SKM-1 treated with dmso at 0.1 percent for 144 hours (cell line): ENCODE results near the gene SDHAF2.
"Not testable (repeated sequence)": the region's sequence is repeated elsewhere in the genome, so short reads cannot be mapped to it uniquely, and the experiment has no call there.

ENCODE experiments used
- DNase-seq: peaks from one replicate; lab custom pipeline; 2025; ENCODE audit not compliant: unreplicated experiment; lab: John Stamatoyannopoulos, UW

The SDHAF2 gene

DNA sequence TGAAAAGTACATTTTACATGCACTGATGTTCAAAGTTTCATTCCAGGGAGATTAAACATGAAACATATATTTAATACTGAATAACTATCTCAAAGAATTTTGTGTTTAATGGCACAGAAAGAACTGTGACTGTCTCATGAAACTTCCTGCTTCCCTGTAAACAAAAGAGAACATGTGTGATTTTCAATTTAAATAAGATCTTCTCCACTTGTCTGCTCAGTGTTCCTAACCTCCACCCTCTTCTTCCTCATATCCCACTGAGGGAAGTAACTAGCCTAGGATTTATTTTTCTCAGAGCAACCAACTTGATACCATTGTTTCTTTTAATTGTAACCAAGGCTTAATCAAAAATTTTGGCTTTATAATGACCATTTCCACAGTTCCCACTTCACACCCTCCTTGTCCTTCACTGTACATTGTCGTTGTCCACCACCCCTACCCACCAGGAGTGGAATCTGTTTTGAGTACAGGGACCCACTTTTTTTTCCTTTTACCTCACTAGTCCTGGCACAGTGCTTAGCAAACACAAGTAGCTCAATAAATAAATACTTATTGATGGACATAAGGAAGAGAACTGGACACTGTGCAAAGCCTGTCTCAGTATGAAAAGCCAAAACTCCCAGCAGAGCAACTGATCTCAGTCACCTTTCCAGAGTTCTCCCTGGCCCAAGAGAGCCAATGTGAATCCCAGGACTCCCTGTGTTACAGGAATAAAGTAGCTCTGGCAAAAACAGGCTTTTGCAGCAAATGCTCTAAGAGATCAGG is 4.4 kb upstream of the SDHAF2 start:
- DNase-seq: no peak

DNA sequence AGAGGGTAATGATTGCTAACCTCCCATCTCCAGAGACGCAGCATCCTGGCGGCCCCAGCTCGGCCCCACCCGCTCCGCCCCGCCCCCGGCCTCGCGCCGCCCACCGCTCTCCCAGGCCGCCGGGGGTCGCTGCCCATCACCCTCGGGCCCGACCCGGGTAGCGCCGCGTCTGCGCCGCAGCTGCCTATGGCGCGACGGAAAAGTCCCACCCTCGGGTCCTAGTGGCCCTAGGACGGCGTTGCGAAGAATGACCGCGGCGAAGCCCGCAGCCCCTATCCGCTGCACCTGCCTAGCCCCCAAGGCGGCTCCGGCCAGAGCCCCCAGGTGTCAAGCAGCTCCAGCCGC is 606 bp upstream of the SDHAF2 start:
- DNase-seq: peak; percentile 54

DNA sequence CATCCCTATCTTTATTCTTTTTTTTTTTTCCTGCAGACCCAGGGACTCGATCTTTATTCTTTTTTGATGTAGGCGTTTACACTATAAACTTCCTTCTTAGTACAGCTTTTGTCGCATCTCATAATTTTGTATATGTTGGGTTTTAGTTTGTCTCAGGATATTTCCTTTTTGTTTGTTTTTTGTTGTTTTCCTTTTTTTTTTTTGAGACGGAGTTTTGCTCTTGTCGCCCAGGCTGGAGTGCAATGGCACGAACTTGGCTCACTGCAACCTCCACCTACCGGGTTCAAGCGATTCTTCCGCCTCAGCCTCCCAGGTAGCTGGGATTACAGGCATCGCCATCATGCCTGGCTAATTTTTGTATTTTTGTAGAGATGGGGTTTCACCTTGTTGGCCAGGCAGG is 915 bp downstream of the SDHAF2 start:
- not testable (repeated sequence) for DNase-seq

DNA sequence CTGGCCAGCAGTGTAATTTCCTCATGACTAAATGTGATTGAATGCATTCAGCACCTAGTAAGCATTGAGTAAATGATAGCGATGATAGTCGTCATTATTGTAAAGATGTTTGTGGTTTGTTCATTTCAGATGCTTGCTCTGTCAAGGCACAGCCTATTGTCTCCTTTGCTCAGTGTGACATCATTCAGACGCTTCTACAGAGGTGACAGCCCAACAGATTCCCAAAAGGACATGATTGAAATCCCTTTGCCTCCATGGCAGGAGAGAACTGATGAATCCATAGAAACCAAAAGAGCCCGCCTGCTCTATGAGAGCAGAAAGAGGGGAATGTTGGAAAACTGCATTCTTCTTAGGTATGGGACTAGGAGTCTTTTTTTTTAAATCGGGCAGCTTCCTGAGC is 7.6 kb downstream of the SDHAF2 start:
- no peak for DNase-seq

DNA sequence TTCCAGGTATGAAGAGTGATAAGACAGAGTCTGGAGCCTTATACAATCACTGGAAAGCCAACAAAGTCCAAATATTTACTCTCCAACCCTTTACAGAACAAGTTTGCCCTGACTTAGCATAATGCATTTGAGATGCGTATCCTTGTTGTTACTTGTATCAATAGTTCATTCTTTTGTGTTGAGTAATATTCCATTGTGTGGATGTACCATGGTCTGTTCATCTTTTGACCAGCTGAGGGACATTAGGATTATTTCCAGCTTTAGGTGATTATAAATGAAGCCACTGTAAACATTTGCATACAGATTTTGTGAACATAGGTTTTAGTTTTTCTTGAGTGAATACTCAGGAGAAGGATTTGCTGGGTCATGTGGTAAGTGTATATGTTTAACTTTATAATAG is 9.7 kb downstream of the SDHAF2 start:
- no peak for DNase-seq

DNA sequence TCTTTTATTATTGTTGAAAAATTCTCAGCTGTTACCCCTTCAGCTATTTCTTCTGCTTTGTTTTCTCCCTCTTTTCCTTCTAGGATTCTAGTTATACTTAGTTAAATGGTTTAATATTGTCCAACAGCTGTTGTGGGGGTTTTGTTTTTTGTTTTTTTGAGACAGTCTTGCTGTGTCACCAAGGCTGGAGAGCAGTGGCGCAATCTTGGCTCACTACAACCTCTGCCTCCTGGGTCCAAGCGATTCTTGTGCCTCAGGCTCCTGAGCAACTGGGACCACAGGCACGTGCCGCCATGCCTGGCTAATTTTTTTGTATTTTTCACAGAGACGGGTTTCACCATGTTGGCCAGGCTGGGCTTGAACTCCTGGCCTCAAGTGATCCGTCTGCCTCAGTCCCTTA is 12.7 kb downstream of the SDHAF2 start:
- DNase-seq: no peak

DNA sequence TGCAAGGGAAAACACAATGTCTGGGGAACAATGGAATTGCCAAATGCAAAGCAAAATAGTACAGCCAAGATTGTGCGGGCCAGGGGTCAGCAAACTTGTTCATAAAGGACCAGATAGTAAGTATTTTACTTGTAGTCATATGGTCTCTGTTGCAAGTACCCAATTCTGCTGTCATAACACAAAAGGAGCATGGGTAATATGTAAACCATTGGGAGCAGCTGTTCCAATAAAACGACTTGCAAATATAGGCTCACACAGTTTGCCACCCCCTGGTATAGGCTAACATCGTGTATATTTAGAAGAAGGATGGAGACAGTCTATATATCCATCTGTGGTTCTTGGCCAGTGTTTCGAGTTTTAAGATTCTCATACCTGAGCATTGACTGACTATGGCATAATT is 15.6 kb downstream of the SDHAF2 start:
- no peak for DNase-seq

DNA sequence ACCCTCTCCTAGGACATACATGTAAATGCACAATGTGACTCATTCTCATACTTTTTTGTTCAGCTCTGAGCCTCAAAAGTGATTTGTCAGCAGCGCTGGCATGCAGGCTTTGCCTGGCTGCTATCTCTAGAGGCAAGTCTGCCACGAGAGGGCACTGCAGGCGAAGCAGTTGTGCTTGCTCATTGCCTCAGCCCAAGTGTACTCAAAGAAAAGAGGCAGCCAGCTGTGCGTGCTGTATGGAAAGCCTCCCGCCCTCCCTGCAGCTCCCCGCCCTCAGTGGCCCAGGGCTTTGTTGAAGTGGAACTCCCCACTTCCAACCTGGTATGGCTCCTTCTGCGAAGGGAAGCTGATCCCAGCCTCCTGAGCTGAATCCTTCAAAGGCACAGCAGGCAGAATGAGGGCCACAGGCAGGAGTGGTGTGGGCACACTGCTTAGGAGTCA is 16.3 kb downstream of the SDHAF2 start:
- DNase-seq: peak; percentile 49

DNA sequence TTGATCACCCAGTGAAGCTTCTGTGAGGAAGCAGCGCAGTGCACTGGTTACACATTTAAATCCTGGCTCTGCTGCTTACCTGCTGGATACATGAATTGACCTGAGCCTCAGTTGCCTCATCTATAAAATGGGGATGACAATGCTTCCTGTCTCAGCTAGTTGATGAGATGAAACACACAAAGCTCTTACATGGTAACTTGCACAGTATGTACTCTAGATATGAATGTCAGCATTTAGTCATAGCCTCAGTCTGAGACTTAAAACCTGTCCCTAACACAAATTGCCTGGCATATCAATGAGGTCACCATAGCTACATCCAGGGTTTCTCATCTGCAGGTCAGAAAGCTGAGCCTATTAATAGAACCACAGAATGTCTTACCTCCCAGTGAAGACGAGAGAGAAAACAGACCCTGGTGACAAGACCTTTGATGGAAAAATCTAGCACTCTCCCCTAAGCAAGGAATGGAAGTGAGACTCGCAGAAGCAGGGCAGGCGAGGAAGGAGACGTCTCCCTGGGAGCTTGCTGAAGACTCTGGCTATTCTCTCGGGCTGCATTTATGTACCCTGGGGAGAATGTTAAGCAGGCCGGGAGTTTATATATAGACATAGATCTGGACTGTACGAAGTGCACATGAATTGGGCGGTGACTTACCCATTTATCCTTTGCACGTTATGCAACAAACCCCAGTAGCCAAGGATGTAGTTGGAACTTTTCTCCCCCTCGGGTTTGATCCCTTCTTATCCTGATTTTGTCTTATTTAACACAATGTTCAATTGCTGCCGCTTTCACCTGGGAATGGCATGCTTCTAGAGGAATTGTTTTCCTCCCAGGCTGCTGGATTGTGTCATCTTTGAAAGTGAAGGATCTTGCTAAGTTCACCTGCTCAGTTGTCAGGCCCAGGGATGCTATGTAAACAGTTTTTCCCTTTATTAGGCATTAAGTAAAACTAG is 18.0 kb downstream of the SDHAF2 start:
- DNase-seq: no peak

DNA sequence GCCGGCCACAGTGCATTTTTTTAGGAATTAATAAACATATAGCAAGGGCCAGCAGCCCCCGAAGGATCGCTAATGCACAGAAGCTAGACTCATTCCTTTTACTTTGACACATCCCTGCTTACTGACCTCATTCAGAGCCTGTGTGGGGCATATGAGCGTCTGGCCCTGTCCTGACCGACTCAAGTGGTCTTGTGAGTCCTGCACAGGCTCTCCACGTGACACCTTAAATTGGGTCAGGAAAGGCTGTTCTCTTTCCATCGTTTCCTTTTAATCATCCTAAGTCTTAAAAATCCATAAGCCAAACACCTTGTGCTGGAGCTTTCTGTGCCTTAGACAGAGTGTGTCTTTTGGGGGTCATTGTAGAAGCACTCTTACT is 18.6 kb downstream of the SDHAF2 start:
- no peak for DNase-seq

DNA sequence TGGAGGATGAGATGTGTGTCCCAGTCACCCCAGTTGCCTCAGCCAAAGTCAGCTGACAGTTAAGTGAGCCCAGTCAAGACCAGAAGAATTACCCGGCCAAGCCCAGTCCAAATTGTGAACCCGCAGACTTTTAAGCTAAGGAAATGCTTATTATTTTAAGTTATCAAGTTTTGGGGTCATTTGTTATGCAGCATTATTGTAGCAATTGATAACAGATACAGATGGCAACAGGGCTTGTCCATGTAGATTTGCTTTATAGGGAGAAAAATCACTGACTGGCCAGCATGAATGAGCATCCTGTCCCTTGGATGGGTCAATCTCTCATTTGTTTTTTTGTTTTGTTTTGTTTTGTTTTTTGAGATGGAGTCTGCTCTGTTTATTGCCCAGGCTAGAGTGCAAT is 22.9 kb downstream of the SDHAF2 start:
- DNase-seq: no peak

DNA sequence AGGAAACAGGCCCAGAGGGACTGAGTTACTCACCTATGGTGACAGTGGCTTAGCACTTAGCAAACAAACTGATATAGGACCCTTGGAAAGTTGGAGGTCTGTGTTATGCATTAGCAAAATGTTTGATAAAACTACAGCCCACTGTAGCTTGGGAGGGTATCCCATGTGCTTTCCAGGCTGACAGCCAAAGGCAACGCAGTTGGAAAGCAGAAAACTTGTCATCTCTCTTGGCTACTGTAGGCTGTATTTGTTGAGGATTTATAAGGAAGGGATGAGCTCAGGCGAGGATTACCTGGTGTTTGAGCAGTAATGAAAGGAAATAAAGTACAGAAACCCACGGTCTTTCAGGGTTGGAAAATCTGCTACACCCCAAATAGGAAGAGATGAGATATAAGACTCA is 23.8 kb downstream of the SDHAF2 start:
- DNase-seq: no peak

DNA sequence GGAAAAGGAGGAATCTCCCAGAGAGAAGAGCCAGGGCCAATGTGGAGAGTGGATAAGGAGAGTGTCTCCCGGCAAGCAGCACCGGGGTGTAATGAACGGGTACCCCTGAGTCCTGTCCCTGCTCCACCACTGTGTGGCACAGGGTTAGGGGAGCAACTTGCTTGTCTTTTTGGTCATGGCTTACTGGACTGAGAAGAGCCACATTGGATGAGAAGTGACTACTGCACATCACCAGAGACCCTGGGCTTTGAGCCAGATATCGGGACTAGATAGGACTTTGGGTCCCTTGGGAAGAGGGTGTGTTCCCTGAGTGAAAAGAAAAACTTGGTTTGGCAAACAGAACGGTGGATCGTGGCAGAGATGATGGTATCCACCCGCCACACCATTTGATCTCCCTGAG is 24.6 kb downstream of the SDHAF2 start:
- no peak for DNase-seq

DNA sequence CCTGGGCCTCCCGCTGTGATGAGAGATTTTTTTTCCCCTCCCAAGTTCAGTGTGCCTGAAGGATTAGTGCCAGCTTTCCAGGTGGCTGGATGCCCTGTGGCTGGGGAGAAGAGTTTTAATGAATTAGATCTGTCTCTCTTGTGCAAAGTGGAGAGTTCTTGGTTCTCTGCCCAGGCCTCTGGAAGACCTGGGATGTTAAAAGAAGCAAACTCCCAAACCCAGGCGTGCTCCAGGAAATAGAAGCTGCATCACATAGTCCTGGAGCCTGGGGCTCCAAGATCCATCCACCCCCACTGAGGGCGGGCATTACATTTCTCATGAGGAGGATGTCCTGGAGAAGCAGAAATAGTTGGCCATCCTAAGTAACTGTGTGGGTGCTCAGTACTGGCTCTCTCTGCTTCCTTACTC is 30.6 kb downstream of the SDHAF2 start:
- DNase-seq: no peak

DNA sequence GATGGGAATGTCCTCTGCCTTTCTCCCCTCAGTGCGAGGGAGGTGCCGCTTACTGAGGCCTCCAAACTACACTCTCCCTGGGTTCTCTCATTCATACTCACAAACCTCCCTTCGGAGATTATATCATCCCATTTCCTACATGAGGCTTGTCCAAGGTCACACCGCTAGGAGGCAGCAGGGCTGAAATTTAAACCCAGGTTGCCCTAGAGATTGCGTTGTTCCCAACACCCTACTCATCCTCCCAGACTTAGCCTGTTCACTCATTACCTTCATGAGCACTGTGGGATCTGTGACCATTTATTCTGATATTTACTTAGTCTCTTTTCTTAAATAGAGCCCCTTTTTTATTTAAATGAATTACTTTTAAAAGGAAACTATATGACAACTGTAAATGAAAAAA is 31.1 kb downstream of the SDHAF2 start:
- no peak for DNase-seq

DNA sequence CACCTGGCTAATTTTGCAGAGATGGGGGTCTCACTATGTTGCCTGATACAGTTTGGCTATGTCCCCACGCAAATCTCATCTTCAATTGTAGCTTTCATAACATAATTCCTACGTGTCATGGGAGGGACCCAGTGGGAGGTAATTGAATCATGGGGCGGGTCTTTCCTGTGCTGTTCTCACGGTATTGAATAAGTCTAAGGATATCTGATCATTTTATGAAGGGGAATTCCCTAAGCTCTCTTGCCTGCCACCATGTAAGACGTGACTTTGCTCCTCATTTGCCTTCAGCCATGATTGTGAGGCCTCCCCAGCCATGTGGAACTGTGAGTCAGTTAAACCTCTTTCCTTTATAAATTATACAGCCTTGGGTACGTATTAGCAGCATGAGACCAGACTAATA is 37.7 kb downstream of the SDHAF2 start:
- DNase-seq: not testable (repeated sequence)

DNA sequence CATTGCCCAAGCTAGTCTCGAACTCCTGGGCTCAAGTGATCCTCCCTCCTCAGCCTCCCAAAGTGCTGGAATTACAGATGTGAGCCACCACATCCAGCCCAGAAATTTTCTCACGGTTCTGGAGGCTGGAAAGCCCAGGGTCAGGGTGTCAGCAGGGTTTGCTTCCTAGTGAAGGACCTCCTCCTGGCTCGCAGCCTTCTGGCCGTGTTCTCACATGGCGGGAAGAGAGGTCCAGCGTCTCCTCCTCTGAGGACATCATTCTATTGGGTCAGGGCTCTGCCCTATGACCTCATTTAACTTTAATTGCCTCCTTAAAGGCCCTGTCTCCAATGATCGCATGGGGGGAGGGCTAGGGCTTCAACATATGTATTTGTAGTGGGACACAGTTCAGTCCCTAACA is 38.1 kb downstream of the SDHAF2 start:
- no peak for DNase-seq

DNA sequence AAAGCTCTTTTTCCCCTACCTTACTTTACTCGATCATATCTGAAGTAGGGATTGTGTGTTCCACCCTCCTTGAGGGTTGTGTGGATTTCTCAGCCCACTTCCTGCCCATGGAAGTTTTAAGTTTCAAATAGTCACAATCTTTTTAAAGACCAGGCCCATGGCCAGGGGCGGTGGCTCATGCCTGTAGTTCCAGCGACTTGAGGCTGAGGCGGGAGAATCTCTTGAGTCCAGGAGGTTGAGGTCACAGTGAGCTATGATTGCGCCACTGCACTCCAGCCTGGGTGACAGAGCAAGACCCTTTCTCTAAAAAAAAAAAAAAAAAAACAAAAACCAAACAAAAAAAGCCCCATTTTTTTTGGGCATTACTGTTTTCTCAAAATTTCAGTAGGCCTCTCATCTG is 42.4 kb downstream of the SDHAF2 start:
- no peak for DNase-seq

DNA sequence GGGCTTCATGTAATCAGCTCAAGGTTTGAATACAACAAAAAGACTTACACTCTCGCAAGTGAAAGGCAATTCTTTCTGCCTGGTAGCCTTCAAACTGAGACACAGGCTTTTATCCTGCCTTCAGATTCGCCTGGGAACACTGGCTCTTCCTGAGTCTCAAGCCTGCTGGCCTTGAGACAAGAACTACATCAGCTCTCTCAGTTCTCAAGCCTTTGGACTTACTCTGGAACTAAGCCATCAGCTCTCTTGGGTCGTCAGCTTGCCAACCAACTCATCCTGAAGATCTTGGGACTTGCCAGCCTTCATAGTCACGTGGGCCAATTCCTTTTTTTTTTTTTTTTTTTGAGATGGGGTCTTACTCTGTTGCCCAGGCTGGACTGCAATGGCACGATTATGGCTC is 42.9 kb downstream of the SDHAF2 start:
- DNase-seq: no peak

DNA sequence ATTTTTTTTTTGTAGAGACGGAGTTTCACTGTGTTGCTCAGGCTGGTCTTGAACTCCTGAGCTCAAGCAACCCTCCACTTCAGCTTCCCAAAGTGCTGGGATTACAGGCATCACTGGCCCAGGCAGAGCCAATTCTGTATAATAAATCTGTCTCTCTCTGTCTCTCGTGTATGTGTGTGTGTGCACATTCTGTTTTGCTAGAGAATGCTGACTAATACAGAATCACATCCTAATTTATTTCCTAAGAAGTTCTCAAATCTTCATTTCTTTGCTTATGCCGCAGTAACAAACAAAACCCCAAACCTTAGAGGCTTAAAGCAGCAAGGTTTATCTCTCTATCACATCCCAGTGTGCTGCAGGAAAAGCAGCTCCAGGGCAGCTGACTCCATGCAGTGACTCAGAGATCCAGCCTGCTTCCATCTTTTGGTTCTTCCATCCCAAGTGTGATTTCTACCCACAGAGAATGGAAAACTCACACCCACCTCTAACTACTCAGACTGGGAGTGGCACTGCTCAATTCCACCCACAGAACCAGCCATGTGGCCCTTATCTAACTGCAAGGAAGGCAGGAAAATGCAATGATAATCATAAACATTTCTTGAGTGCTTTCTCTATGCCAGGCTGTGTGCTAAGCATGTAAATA is 43.6 kb downstream of the SDHAF2 start:
- DNase-seq: no peak

DNA sequence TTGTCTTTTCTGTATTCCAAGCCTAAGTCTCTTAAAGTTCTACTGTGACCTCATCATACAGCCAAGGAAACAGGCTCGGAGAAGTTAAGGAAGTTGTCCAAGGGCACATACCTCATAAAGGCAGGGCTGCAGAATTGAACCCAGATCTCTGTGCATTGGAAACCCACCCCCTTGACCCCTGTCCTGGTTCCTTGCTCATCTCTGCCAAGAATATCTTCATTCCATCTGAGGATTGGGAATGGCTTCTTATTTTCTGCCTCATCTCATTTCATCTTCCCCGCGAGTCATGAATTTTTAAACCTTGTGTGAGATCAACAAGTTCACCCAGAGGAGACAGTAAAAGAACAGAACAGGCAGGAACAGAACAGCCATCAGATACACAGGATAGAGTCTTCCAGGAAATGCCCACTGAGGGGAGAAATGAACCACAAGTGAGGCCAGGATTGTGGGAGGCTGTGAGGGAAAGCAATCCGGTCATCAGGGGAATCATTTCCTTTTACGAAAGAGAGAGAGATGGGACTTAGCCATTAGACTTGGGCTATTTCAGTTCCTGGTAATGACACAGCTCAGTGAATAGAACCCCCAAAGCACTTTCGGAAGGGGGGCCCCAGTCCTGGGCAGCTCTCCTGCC is 44.2 kb downstream of the SDHAF2 start:
- no peak for DNase-seq
